PC-9 (cell line): ENCODE data around the gene PSMD1.

Experiments used
- EZH2 ChIP-seq: fragments of 200-600 bp; sonication (generic); IDR thresholded peaks from 2 replicates; pipeline ENCODE4 v1.8.0; 2017; ENCODE audit warnings: antibody characterized with exemption, low read depth
- TF ChIP-seq, protein P1 (sequence below): fragments of 200-600 bp; sonication (generic); conservative IDR thresholded peaks from 2 replicates; pipeline ENCODE4 v1.6.1; 2017; ENCODE audit warnings: mixed run types, antibody characterized with exemption, mild to moderate bottlenecking, moderate library complexity

DNA sequence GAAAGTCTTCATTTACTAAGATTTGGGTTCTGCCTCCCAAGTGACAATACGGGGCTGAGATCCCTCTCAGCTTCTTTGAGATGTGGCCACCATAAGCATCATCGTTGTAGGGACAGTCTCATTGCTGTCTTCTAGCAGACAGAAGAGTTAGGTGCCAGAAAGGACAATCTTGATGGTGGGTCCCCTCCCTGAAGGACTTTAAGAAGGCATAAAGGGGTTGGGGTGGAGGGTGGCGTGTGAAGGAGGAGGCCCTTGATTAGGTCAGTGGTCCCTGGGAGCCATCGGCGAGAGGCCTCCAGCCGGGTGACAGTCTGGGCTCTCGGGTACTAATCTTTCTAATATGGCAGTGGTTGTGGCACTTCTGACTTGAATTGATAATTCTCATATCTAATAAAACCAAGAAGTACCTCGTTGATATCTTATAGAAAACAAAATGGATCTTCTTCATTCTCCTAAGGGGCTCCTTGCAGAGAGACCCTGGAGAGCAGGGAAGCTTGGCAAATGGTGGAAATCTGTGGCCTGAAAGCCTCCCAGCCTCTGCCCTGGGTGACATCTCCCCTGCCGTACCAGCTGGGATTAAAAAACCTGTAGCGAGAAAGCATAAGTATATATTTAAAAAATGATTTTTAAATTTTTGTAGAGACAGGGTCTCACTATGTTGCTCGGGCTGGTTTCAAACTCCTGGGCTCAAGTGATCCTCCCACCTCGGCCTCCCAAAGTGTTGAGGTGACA lies 7.2 kb upstream of the PSMD1 start:
- TF ChIP-seq, protein P1, sequence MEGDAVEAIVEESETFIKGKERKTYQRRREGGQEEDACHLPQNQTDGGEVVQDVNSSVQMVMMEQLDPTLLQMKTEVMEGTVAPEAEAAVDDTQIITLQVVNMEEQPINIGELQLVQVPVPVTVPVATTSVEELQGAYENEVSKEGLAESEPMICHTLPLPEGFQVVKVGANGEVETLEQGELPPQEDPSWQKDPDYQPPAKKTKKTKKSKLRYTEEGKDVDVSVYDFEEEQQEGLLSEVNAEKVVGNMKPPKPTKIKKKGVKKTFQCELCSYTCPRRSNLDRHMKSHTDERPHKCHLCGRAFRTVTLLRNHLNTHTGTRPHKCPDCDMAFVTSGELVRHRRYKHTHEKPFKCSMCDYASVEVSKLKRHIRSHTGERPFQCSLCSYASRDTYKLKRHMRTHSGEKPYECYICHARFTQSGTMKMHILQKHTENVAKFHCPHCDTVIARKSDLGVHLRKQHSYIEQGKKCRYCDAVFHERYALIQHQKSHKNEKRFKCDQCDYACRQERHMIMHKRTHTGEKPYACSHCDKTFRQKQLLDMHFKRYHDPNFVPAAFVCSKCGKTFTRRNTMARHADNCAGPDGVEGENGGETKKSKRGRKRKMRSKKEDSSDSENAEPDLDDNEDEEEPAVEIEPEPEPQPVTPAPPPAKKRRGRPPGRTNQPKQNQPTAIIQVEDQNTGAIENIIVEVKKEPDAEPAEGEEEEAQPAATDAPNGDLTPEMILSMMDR, result no peak
- no peak for TF ChIP-seq EZH2
